CD4-positive, CD25-positive, alpha-beta regulatory T cell (primary cell): Measurements from ENCODE around the gene KIRREL2. TPM values are rescaled to one million over a fixed set of nuclear protein-coding genes. Genes with fewer than 3 reads are reported as not detected.

Experiments
- ATAC-seq, 2 donors: fragments of 150-1000 bp; cut with Tn5 transposase; one replicate each; pipeline ENCODE4 v1.10.0; 2021; ENCODE audit warnings: low read depth in 2 of 2, moderate number of reproducible peaks in 2 of 2, moderate library complexity in 1 of 2
- DNase-seq, 3 donors: peaks; one replicate each; pipeline versions ENCODE4 v3.0.0 to v3.0.0-alpha.2; 2012 to 2022; ENCODE audit warnings: mixed read lengths in 1 of 3
- H3K27ac ChIP-seq: one replicate; pipeline ENCODE4 v1.7.0; 2013; ENCODE audit warnings: mild to moderate bottlenecking, low read length; ENCODE audit not compliant: insufficient read depth, poor library complexity, severe bottlenecking
- H3K27me3 ChIP-seq: one replicate; pipeline ENCODE4 v1.7.0; 2013; ENCODE audit warnings: low read length; ENCODE audit not compliant: control insufficient read depth, insufficient read depth
- H3K36me3 ChIP-seq: one replicate; pipeline ENCODE4 v1.7.0; 2013; ENCODE audit warnings: mild to moderate bottlenecking, low read length, moderate library complexity; ENCODE audit not compliant: control insufficient read depth, insufficient read depth
- H3K4me1 ChIP-seq: 2 replicates; pipeline ENCODE4 v1.7.0; 2013; ENCODE audit warnings: mild to moderate bottlenecking, low read length; ENCODE audit not compliant: insufficient read depth, control insufficient read depth, poor library complexity, severe bottlenecking
- H3K4me3 ChIP-seq: one replicate; pipeline ENCODE4 v1.7.0; 2013; ENCODE audit warnings: low read depth, mild to moderate bottlenecking, low read length, moderate library complexity
- H3K9me3 ChIP-seq, 2 experiments: 1 replicate in 1 of 2; 2 replicates in 1 of 2; pipeline ENCODE4 v1.7.0; 2013; ENCODE audit warnings: low read length in 2 of 2, mild to moderate bottlenecking in 1 of 2, moderate library complexity in 1 of 2; ENCODE audit not compliant: control insufficient read depth in 2 of 2
- H3K27ac Mint-ChIP-seq, 3 donors: one replicate each; pipeline ENCODE4 v1.8.0; 2020 to 2022; ENCODE audit warnings: mild to moderate bottlenecking in 3 of 3, mixed read lengths in 3 of 3, moderate library complexity in 2 of 3
- H3K27me3 Mint-ChIP-seq: one replicate; pipeline ENCODE4 v1.8.0; 2022; ENCODE audit warnings: mild to moderate bottlenecking, mixed read lengths
- H3K36me3 Mint-ChIP-seq: one replicate; pipeline ENCODE4 v1.8.0; 2020; ENCODE audit warnings: mixed read lengths
- H3K4me1 Mint-ChIP-seq, 4 donors: one replicate each; pipeline ENCODE4 v1.8.0; 2020 to 2022; ENCODE audit warnings: mixed read lengths in 4 of 4, mild to moderate bottlenecking in 1 of 4
- H3K4me3 Mint-ChIP-seq, 4 donors: one replicate each; pipeline ENCODE4 v1.8.0; 2020 to 2022; ENCODE audit warnings: mild to moderate bottlenecking in 4 of 4, mixed read lengths in 4 of 4, moderate library complexity in 3 of 4
- H3K9me3 Mint-ChIP-seq, 7 donors: one replicate each; pipeline ENCODE4 v1.8.0; 2020 to 2022; ENCODE audit warnings: mixed read lengths in 7 of 7, mild to moderate bottlenecking in 3 of 7, moderate library complexity in 2 of 7
- polyA plus RNA-seq, 4 donors: library from polyadenylated mRNA; unstranded; fragments of 300-500 nt; fragmentation: Illumina TruSeq; gene quantifications; one replicate each; pipeline ENCODE4 v1.2.3, GENCODE V29; 2021
- total RNA-seq: library from RNA; stranded (reverse); gene quantifications from one replicate; pipeline ENCODE4 v1.2.3, GENCODE V29; 2022

KIRREL2 gene
- not detected for total RNA-seq
- polyA plus RNA-seq: not detected

- H3K27ac Mint-ChIP-seq: no peak within 1 kb of the TSS
- Histone ChIP-seq H3K4me3 (peak within 1 kb of the TSS; percentile 37), H3K36me3 (no peaks in the 10 kb centered on the region), H3K4me1 (peaks cover 13% of the 10 kb centered on the region), H3K27me3 (peaks cover 5% of the 10 kb centered on the region), H3K9me3 (no peaks in the 10 kb centered on the region), H3K27ac (no peak within 1 kb of the TSS)
- H3K9me3 Mint-ChIP-seq: peaks cover 0 to 1% (median 0%) of the 10 kb centered on the region in 7 donors
- ATAC-seq: peak in 1 of 2 donors; percentile 19
- H3K36me3 Mint-ChIP-seq: peaks cover 4% of the 10 kb centered on the region
- peak within 1 kb of the TSS; percentile 55 to 90 (median 81) for H3K4me3 Mint-ChIP-seq
- peaks cover 76% of the 10 kb centered on the region for H3K27me3 Mint-ChIP-seq
- H3K4me1 Mint-ChIP-seq: peaks cover 0 to 22% (median 4%) of the 10 kb centered on the region in 4 donors
- DNase-seq: no peak
These were observed at the start of gene KIRREL2 for GRCh38 chr19:35856546-35857149. Gene KIRREL2, plus strand, starts transcription at chr19:35856911. Its CDS starts 209 bp downstream, at chr19:35857120.

DNA sequence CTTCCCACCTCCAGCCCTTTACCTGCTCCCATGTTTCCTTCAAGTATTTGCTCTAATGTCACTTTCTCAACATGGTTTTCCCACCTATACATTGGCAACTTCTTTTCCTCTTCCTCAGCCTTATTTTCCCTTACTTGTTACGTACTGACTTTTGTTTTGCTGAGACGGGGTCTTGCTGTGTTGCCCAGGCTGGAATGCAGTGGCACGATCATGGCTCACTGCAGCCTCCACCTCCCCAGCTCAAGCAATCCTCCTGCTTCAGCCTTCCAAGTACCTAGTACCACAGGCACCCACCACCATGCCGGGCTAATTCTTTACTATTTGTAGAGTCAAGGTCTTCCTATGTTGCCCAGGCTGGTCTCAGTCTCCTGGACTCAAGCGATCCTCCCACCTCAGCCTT, 49.1 kb upstream of the KIRREL2 start:
- ATAC-seq: no peak
- peaks cover 11% of the 10 kb centered on the region for H3K27me3 Mint-ChIP-seq

DNA sequence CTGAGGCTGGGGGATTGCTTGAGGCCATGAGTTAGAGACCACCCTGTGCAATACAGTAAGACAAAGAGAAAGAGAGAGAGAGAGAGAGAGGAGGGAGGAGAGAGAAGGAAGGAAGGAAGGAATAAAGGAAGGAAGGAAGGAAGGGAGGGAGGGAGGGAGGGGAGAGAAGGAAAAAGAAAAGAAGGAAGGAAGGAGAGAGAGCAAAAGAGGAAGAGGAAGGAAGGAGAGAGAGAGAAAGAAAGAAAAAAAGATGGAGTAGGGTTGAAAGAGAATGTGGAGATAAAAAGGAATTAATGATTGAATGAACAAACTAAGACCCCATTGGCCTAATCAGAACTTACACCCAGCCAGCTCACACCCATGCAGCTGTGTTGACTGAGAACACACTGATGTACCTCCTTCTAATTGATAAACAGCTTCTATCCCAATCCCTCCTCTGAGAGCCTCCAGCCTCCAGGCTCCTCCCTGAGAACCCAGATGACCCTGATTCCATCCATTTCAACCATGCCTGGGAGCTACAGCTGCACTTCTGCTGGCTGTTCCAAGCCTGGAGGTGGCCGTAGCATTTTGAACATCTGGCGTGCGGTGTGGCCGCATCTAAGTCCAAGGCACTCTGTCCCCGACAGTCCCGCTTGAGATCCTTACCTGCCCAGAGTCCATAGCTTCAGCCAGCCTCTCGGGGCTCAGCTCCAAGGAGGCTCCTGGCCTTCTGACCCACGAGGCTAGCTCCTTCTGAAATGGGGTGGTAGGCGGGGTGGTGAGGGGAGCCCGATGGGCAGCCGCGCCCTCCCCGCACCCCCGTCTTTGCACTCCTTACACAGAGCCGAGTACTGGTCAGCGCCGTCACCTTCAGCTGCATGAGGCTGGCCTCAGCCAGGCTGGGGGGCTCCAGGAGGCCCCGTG, 45.1 kb upstream of the KIRREL2 start:
- DNase-seq (no peak), ATAC-seq (no peak)
- Histone ChIP-seq H3K27ac (no peak overlapping the region), H3K4me3 (no peak overlapping the region), H3K9me3 (no peaks in the 10 kb centered on the region), H3K27me3 (no peaks in the 10 kb centered on the region), H3K4me1 (no peaks in the 10 kb centered on the region), H3K36me3 (no peaks in the 10 kb centered on the region)
- H3K4me3 Mint-ChIP-seq: no peak overlapping the region
- H3K27me3 Mint-ChIP-seq: peaks cover 15% of the 10 kb centered on the region
- no peaks in the 10 kb centered on the region for H3K36me3 Mint-ChIP-seq
- peak overlapping the region in 1 of 3 donors; percentile 66 for H3K27ac Mint-ChIP-seq
- H3K9me3 Mint-ChIP-seq: peaks cover 0 to 2% (median 0%) of the 10 kb centered on the region in 7 donors
- H3K4me1 Mint-ChIP-seq: no peaks in the 10 kb centered on the region

More for the DNA sequence above, 49.1 kb upstream of the KIRREL2 start:
- H3K27ac ChIP-seq: no peak overlapping the region
- no peak for DNase-seq
- no peaks in the 10 kb centered on the region for H3K27me3 ChIP-seq
- Mint-ChIP-seq H3K4me1 (peaks cover 0 to 5% (median 0%) of the 10 kb centered on the region in 4 donors), H3K27ac (no peak overlapping the region), H3K4me3 (no peak overlapping the region), H3K36me3 (no peaks in the 10 kb centered on the region), H3K9me3 (no peaks in the 10 kb centered on the region)
- no peaks in the 10 kb centered on the region for H3K4me1 ChIP-seq
- H3K36me3 ChIP-seq: no peaks in the 10 kb centered on the region
- no peak overlapping the region for H3K4me3 ChIP-seq
- H3K9me3 ChIP-seq: no peaks in the 10 kb centered on the region

- no peak for DNase-seq
- Histone ChIP-seq H3K27me3 (no peaks in the 10 kb centered on the region), H3K27ac (no peak within 1 kb of the TSS), H3K4me1 (no peaks in the 10 kb centered on the region), H3K36me3 (no peaks in the 10 kb centered on the region), H3K9me3 (no peaks in the 10 kb centered on the region), H3K4me3 (no peak within 1 kb of the TSS)
- H3K27ac Mint-ChIP-seq: no peak within 1 kb of the TSS
- no peaks in the 10 kb centered on the region for H3K4me1 Mint-ChIP-seq
- no peaks in the 10 kb centered on the region for H3K36me3 Mint-ChIP-seq
- H3K9me3 Mint-ChIP-seq: peaks cover 0 to 2% (median 0%) of the 10 kb centered on the region in 7 donors
- ATAC-seq: no peak
- peaks cover 15% of the 10 kb centered on the region for H3K27me3 Mint-ChIP-seq
- H3K4me3 Mint-ChIP-seq: no peak within 1 kb of the TSS
These were observed 44.3 kb upstream of the KIRREL2 start, which contains the start of gene PRODH2 for GRCh38 chr19:35812220-35813042. Gene PRODH2, minus strand, starts transcription at chr19:35812845. Its CDS starts 40 bp downstream, at chr19:35812805.

DNA sequence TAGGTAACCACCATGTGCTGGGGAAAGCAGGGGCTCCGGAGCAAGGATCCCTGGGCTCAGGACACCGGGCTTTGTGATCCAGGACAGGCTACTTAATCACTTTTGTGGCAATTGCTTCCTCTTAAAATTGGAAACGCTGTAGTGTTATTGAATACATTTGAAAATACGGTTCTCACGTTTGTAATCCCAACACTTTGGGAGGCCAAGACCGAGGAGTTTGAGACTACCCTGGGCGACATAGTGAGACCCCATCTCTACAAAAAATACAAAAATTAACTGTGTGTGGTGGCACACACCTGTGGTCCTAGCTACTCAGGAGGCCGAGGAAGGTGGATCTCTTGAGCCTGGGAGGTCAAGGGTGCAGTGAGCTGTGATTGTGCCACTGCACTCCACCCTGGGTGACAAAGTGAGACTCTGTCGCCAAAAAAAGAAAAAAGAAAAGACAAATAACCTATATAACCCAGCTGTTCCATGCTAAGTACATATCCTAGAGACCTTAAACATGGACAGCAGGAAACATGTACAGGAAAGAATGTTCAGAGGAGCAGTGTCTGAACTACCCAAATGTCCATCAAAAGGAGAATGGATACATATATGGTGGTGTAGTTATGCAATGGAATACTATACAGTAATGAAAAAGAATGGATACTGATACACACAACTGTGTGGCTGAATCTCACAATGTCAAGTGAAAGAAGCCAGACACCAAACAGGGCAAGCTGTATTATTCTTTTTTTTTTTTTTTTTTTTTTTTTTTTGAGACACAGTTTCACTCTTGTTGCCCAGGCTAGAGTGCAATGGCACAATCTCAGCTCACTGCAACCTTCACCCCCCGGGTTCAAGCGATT, 43.4 kb upstream of the KIRREL2 start:
- Mint-ChIP-seq H3K4me1 (no peaks in the 10 kb centered on the region), H3K27ac (no peak overlapping the region), H3K36me3 (no peaks in the 10 kb centered on the region), H3K9me3 (peaks cover 0 to 2% (median 0%) of the 10 kb centered on the region in 7 donors), H3K27me3 (peaks cover 16% of the 10 kb centered on the region), H3K4me3 (no peak overlapping the region)
- ATAC-seq (no peak), DNase-seq (no peak)
- no peaks in the 10 kb centered on the region for H3K27me3 ChIP-seq
- H3K4me3 ChIP-seq: no peak overlapping the region
- H3K27ac ChIP-seq: no peak overlapping the region
- no peaks in the 10 kb centered on the region for H3K36me3 ChIP-seq
- H3K9me3 ChIP-seq: no peaks in the 10 kb centered on the region
- H3K4me1 ChIP-seq: no peaks in the 10 kb centered on the region

DNA sequence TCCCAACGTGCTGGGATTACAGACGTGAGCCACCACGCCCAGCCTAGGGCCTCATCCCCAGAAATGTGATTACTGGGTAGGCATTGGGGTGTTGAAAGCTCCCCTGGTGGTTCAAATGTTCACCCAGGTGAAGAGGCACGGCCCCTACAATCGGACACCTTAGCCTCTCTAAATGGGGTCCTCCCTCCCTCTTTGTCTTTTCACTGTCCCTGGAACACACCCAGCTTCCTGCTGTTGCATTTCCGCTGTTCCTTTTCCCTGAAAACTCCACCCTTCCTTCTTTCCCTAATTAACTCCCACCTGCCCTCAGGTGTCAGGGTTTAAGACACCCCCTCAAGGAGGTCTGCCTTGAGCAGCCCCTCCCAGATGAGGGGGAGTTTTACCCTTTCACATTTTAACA, 40.4 kb upstream of the KIRREL2 start:
- peaks cover 19% of the 10 kb centered on the region for H3K27me3 Mint-ChIP-seq
- peaks cover 0 to 3% (median 0%) of the 10 kb centered on the region in 7 donors for H3K9me3 Mint-ChIP-seq
- H3K9me3 ChIP-seq: no peaks in the 10 kb centered on the region
- no peak overlapping the region for H3K4me3 Mint-ChIP-seq
- H3K4me3 ChIP-seq: no peak overlapping the region
- H3K4me1 ChIP-seq: no peaks in the 10 kb centered on the region
- no peaks in the 10 kb centered on the region for H3K36me3 Mint-ChIP-seq
- H3K4me1 Mint-ChIP-seq: no peaks in the 10 kb centered on the region
- H3K27ac Mint-ChIP-seq: no peak overlapping the region
- H3K27ac ChIP-seq: no peak overlapping the region
- ATAC-seq (no peak), DNase-seq (no peak)
- no peaks in the 10 kb centered on the region for H3K27me3 ChIP-seq
- H3K36me3 ChIP-seq: no peaks in the 10 kb centered on the region

DNA sequence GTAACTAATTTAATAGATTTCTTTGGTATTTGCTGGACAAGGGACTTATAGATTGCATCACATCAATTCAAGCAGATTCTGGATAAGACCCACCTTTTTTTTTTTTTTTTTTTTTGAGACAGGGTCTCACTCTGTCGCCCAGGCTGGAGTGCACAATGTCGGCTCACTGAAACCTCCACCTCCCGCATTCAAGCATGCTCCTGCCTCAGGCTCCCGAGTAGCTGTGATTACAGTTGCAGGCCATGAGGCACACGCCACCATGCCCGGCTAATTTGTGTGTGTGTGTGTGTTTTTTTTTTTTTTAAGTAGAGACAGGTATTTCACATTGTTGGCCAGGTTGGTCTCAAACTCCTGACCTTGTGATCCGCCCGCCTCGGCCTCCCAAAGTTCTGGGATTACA, 39.9 kb upstream of the KIRREL2 start:
- Histone ChIP-seq H3K9me3 (no peaks in the 10 kb centered on the region), H3K36me3 (no peaks in the 10 kb centered on the region), H3K4me3 (no peak overlapping the region), H3K27ac (no peak overlapping the region), H3K4me1 (no peaks in the 10 kb centered on the region), H3K27me3 (no peaks in the 10 kb centered on the region)
- peaks cover 19% of the 10 kb centered on the region for H3K27me3 Mint-ChIP-seq
- H3K4me1 Mint-ChIP-seq: no peaks in the 10 kb centered on the region
- no peak overlapping the region for H3K27ac Mint-ChIP-seq
- no peak overlapping the region for H3K4me3 Mint-ChIP-seq
- H3K9me3 Mint-ChIP-seq: peaks cover 0 to 3% (median 0%) of the 10 kb centered on the region in 7 donors
- no peaks in the 10 kb centered on the region for H3K36me3 Mint-ChIP-seq
- DNase-seq: no peak
- no peak for ATAC-seq
